CMK (cell line): ENCODE data around the gene PRR7.

ENCODE experiments used
- DNase-seq: peaks from one replicate; pipeline ENCODE4 v3.0.0-alpha.2; 2010; ENCODE audit warnings: low read depth

PRR7 gene

DNA sequence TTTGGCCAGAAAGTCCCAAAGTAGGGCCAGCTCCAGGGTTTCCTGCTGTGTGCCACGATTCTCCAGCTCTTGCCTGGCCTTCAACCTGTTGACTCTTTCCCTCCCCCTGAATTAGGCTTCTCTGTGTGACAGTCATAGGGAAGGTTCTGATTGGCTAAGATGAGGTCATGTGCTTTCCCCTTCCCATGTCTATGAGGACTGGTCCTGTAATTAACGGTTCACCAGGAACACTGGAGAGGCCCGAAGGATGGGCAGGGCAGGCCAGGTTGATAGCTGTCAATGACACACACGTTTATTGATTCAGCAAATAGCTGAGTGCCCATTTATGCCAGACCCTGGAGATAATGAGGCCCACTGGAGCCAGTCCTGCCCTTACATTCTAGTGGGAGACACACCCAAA is 9.0 kb upstream of the PRR7 start:
- DNase-seq: no peak

DNA sequence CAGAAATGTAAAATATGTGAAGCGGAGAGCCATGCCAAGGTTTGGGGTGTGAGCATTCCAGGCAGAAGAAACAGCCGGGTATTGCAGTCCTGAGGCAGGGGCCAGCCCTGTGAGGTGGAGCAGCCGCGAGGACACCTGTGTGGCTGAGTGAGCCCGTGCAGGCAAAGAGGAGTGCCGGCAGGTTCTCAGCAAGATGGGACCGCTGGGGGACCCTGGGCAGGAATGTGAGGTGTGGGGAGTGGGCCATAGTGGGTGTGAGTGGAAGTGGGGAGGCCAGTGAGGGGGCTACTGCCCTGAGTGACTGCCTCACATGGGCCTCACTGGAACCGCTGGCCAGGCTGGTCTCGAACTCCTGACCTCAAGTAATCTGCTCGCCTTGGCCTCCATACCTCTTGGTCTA is 8.1 kb upstream of the PRR7 start:
- DNase-seq: no peak

DNA sequence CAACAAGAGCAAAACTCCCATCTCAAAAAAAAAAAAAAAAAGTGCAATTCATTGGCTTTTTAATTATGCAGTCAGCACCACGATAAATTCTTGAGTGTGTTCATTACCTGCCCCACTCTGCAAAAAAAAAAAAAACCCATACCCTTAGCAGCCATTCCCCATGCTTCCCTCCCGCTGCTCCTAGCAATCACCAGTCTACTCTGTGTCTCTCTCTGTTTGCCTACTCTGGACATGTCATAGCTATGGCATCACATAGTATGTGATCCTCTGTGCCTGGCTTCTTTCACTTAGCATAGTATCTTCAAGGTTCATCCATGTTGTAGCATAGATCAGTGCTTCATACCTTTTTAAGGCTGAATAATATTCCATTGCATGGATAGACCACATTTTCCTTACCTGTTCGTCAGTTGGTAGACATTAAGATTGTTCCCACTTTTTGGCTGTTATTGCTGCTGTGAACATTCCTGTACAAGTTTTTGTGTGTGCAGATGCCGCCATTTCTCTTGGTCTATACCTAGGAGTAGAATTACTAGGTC is 7.0 kb upstream of the PRR7 start:
- DNase-seq: no peak

DNA sequence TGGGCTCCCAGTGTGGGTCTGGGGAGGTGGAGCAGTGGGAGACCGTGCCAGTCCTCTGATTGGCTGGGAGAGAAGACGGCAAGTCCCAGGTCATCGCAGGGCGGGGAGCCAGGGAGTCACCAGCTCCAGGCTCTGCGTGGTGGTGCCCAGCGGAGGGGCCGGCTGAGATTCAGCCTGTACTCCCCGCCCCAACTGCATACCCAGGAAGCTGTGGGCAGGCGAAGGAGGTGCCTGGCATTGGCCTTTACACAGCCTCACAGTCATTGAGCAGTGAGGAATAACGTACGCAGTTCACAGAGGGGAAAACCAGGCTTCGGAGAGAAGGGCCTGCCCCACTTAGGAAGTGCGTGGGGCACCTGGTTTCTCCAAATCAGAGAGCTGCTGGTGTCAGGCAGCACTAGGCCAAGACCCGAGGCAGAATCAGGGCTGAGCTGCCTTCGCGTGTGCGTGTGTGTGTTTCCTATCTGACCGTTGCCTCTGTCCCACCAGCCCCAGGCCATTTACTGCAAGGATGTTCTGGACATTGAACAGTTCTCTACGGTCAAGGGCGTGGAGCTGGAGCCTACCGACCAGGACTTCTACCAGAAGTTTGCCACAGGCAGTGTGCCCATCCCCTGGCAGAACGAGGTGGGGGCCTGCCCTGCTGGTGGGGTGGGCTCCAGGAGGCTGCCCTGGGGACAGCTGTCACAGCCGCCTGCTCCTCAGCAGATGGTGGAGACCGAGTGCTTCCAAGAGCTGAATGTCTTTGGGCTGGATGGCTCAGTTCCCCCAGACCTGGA is 6.2 kb upstream of the PRR7 start:
- no peak for DNase-seq

- DNase-seq: no peak
Measured at GRCh38 chr5:177440990-177441780, 5.4 kb upstream of the PRR7 start.

GRCh38 chr5:177442066-177442826 is 4.4 kb upstream of the PRR7 start:
- no peak for DNase-seq

- DNase-seq: no peak
Measured at GRCh38 chr5:177443144-177443983, 3.2 kb upstream of the PRR7 start.

- DNase-seq: no peak
Measured at GRCh38 chr5:177444106-177445051, 2.2 kb upstream of the PRR7 start.

DNA sequence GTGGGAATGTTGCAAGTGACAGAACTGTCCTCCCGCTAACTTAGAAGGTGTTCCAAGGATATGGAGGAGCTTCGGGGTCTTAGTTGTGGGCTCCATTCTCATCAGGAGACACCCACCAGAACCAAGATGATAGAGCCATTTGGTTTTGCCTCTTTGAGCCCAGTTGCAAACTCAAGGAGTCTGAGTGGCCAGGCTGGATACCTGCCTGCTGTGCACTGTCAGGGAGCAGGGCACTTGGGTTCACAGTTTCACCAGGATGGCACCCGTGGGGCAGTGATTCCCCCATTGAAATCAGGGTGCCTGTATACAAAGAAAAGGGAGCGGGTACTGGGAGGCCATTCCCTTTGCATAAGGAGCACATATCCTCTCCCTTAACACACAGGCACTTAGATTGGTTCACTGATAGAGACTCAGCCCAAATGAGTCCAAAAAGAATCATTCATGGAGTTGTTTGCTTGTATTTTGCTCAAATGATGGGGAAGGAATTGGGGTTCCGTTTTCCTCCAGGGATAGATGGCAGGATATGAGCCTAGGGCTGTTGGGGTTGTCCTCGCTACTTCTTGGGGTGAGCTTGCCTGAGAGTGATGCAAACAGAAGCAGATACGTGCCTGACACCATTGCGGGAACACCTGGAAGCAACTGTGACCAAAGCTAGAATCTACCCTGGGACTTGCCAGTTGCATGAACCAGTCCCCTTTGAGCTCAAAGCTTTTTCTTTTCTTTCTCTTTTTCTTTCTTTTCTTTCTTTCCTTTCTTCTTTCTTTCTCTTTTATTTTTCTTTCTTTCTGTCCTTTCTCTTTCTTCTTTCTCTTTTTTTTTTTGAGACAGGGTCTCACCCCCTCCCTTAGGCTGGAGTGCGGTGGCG is 1.3 kb upstream of the PRR7 start:
- DNase-seq: no peak

DNA sequence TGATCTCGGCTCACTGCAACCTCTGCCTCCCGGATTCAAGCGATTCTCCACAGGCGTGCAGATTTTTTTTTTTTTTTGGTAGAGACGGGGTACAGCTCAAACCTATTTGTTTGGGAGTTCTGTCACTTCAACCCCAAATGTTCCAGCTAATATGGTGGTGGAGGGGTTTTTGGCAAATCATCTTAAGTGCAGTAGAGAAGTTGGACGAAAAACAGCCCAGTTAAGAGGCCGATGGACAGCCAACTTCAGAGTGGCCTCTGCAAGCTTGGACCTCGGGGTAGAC is 756 bp upstream of the PRR7 start:
- no peak for DNase-seq

DNA sequence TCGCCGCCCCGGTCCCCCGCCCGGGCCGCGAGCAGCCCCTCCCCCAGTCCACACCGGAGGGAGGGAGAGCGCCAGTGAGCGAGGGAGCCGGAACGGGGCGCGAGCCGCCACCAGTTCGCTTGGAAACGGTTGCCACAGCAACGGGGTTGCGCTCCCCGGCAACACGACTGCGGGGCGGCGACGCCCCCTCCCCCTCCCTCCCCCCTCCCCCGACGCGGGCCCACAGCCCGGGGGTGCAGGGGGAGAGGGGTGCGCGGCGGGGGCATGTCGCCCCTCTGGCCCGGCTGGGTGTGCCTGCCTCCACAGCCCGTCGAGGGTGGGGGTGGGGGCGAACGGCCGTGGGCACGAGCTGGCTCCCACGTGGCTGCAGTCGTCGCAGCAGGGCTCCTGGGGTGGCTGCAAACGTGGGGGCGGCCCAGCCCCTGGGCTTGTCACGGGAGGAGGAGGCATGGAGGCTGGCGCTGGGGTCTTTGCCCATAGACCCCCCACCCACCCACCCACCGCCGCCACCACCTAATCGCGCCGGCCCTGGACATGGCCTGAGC is 524 bp downstream of the PRR7 start:
- DNase-seq: no peak

DNA sequence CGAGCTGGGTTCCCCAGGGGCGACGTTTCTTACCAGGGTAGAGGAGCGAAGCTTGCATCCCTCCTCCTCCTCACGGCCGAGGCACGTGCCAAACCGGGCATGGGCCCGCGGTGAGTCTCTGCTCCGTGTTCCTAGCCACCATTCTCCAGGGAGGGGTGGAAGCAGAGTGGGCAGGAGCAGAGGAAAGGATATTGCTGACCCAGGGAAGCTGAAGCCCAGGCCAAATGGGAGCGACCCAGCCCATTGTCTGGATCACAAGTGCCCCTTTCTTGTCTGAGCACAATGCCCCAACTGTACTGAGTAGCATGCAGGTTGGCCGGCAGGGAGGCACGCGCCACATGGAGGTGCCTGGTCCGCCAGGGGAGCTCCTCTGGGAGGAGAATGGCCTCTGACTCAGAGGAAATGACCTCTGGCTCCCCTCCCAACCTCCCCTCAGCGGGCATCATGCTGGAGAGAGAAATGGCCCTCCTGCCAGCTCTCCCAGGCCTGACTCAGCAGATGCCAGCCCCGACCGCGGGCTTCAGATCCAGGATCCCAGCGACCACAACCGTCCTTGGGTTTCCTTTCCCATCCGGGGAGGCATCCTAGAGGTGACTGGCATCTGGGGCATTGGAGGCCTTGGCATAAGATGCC is 1.1 kb downstream of the PRR7 start:
- no peak for DNase-seq

- no peak for DNase-seq
Measured at GRCh38 chr5:177448244-177448950, 1.8 kb downstream of the PRR7 start.

GRCh38 chr5:177449140-177450061 is 2.8 kb downstream of the PRR7 start:
- no peak for DNase-seq

GRCh38 chr5:177450667-177451424 is 4.2 kb downstream of the PRR7 start:
- DNase-seq: no peak
